ENCODE data around the gene CDX2.

Gene CDX2

GRCh38 chr13:27924529-27925141 lies 44.5 kb downstream of the CDX2 start:
- Histone ChIP-seq H3K4me3 (ENCODE audit: low read length) (no peak overlapping the region), H3K36me3 (replicated peaks; ENCODE audit: low read depth, low read length) (no peaks in the 10 kb centered on the region), H4K20me1 (ENCODE audit: insufficient read depth, low read length) (no peaks in the 10 kb centered on the region), H2AFZ (ENCODE audit: low read depth, low read length) (no peak overlapping the region), H3K79me2 (ENCODE audit: low read length) (no peaks in the 10 kb centered on the region), H3K4me1 (ENCODE audit: low read length) (no peaks in the 10 kb centered on the region), H3K9ac (ENCODE audit: low read length) (no peak overlapping the region), H3K9me3 (ENCODE audit: insufficient read depth, low read length) (no peaks in the 10 kb centered on the region; the same call in 1 of the 2 replicates), H3K27me3 (ENCODE audit: low read depth, low read length) (no peaks in the 10 kb centered on the region; the same call in 1 of the 2 replicates), H3K4me2 (ENCODE audit: low read length) (no peak overlapping the region), H3K27ac (ENCODE audit: low read length) (no peak overlapping the region)
- no peak for TF ChIP-seq EZH2phosphoT487 (IDR thresholded peaks at IDR 0.05; ENCODE audit: low read depth)
- TF ChIP-seq CTCF (IDR thresholded peaks at IDR 0.05; ENCODE audit: low read depth, low read length), result no peak

GRCh38 chr13:27923794-27924528 lies 45.2 kb downstream of the CDX2 start:
- Histone ChIP-seq H3K4me1 (ENCODE audit: low read length) (no peaks in the 10 kb centered on the region), H3K4me2 (ENCODE audit: low read length) (no peak overlapping the region), H3K79me2 (ENCODE audit: low read length) (no peaks in the 10 kb centered on the region), H3K9ac (ENCODE audit: low read length) (no peak overlapping the region), H3K27ac (ENCODE audit: low read length) (no peak overlapping the region), H3K9me3 (ENCODE audit: insufficient read depth, low read length) (no peaks in the 10 kb centered on the region; the same call in 1 of the 2 replicates), H3K36me3 (replicated peaks; ENCODE audit: low read depth, low read length) (no peaks in the 10 kb centered on the region), H2AFZ (ENCODE audit: low read depth, low read length) (no peak overlapping the region), H4K20me1 (ENCODE audit: insufficient read depth, low read length) (no peaks in the 10 kb centered on the region), H3K27me3 (ENCODE audit: low read depth, low read length) (no peaks in the 10 kb centered on the region; the same call in 1 of the 2 replicates), H3K4me3 (ENCODE audit: low read length) (no peak overlapping the region)
- no peak for TF ChIP-seq EZH2phosphoT487 (IDR thresholded peaks at IDR 0.05; ENCODE audit: low read depth)
- TF ChIP-seq CTCF (IDR thresholded peaks at IDR 0.05; ENCODE audit: low read depth, low read length), result no peak

- Histone ChIP-seq H3K9me3 (ENCODE audit: insufficient read depth, low read length) (no peaks in the 10 kb centered on the region; the same call in 1 of the 2 replicates), H3K4me3 (ENCODE audit: low read length) (no peak overlapping the region), H2AFZ (ENCODE audit: low read depth, low read length) (no peak overlapping the region), H3K4me1 (ENCODE audit: low read length) (no peaks in the 10 kb centered on the region), H3K79me2 (ENCODE audit: low read length) (no peaks in the 10 kb centered on the region), H3K4me2 (ENCODE audit: low read length) (no peak overlapping the region), H3K27me3 (ENCODE audit: low read depth, low read length) (no peaks in the 10 kb centered on the region; the same call in 1 of the 2 replicates), H3K27ac (ENCODE audit: low read length) (no peak overlapping the region), H4K20me1 (ENCODE audit: insufficient read depth, low read length) (no peaks in the 10 kb centered on the region), H3K36me3 (replicated peaks; ENCODE audit: low read depth, low read length) (no peaks in the 10 kb centered on the region), H3K9ac (ENCODE audit: low read length) (no peak overlapping the region)
- TF ChIP-seq CTCF (IDR thresholded peaks at IDR 0.05; ENCODE audit: low read depth, low read length) (no peak), EZH2phosphoT487 (IDR thresholded peaks at IDR 0.05; ENCODE audit: low read depth) (no peak)
Measured at GRCh38 chr13:27922883-27923612, 46.1 kb downstream of the CDX2 start.

All from OCI-LY3 (cell line).